GM12892 (cell line): ENCODE measurements around the gene DNMT3B.

Source experiments
- POLR2A ChIP-seq: IDR thresholded peaks from 2 replicates; pipeline ENCODE4 v1.6.1; 2011; ENCODE audit warnings: low read depth, low read length, control low read depth
- TAF1 ChIP-seq: IDR thresholded peaks from 2 replicates; pipeline ENCODE4 v1.6.1; 2011; ENCODE audit warnings: low read depth, mild to moderate bottlenecking, control low read depth, low read length, borderline replicate concordance

- TF ChIP-seq TAF1 (no peak), POLR2A (no peak)
These were observed 28.5 kb downstream of the DNMT3B start for GRCh38 chr20:32790751-32791057.
